Esophagus muscularis mucosa (tissue), 4 donors: ENCODE data around the gene DPYSL4. TPM values are rescaled to one million over a fixed set of nuclear protein-coding genes. Genes with fewer than 3 reads are reported as not detected.

Experiments used
- DNase-seq: peaks from one replicate; pipeline ENCODE4 v3.0.0-alpha.2; 2017; ENCODE audit errors: extremely low spot score
- H3K27ac ChIP-seq, 4 donors: fragments of 200-600 bp; sonication (generic); replicated peaks in 1 of 4; 1 replicate in 3 of 4; 2 replicates in 1 of 4; pipeline ENCODE4 v1.5.1; 2016 to 2019; ENCODE audit warnings: mild to moderate bottlenecking in 1 of 4
- H3K27me3 ChIP-seq, 4 donors: fragments of 200-600 bp; sonication (generic); one replicate each; pipeline versions ENCODE4 v1.5.1 to v1.6.0; 2016 to 2019
- H3K36me3 ChIP-seq, 4 donors: fragments of 200-600 bp; sonication (generic); one replicate each; pipeline ENCODE4 v1.5.1; 2016 to 2019
- H3K4me1 ChIP-seq, 4 donors: fragments of 200-600 bp; sonication (generic); one replicate each; pipeline ENCODE4 v1.5.1; 2016 to 2019
- H3K4me3 ChIP-seq, 4 donors: fragments of 200-600 bp; sonication (generic); 1 replicate in 2 of 4; 2 replicates in 2 of 4; pipeline ENCODE4 v1.5.1; 2016 to 2019; ENCODE audit warnings: mild to moderate bottlenecking in 4 of 4, moderate library complexity in 1 of 4
- H3K9me3 ChIP-seq, 4 donors: fragments of 200-600 bp; sonication (generic); 1 replicate in 3 of 4; 2 replicates in 1 of 4; pipeline ENCODE4 v1.5.1; 2016 to 2019
- EP300 ChIP-seq: sonication (generic); formaldehyde crosslinking; IDR thresholded peaks from one replicate; pipeline ENCODE4 v1.6.1; 2017; ENCODE audit warnings: antibody characterized with exemption
- POLR2A ChIP-seq: fragments of 450-650 bp; IDR thresholded peaks from one replicate; pipeline ENCODE4 v1.6.1; 2017; ENCODE audit warnings: antibody characterized with exemption, moderate library complexity, mild to moderate bottlenecking, low read depth
- POLR2AphosphoS5 ChIP-seq, 2 donors: sonication (generic); formaldehyde crosslinking; IDR thresholded peaks; one replicate each; pipeline ENCODE4 v1.6.1; 2017; ENCODE audit warnings: antibody characterized with exemption in 2 of 2
- whole genome bisulfite sequencing: methylation state at CpG from one replicate; pipeline ENCODE4 v1.1.5; 2018; 5-methylcytosine and 5-hydroxymethylcytosine counted together
- intact Hi-C: fragments of 100-400 bp; cut with DNase I; formaldehyde crosslinking; loops from one replicate; pipeline ENCODE4 v1.15.1; 2023
- total RNA-seq, 4 donors: library from RNA; depleted of rRNA; stranded (reverse); fragments of >200 nt; gene quantifications; one replicate each; pipeline versions ENCODE4 v1.1.0 to v1.2.1, GENCODE V29; 2016
- TF ChIP-seq, protein P1 (sequence below), 3 experiments: fragments of 200-600 bp in 2 of 3; fragments of 450-650 bp in 1 of 3; sonication (generic) in 2 of 3; IDR thresholded peaks; one replicate each; pipeline ENCODE4 v1.5.1; 2017 to 2019; ENCODE audit warnings: antibody characterized with exemption in 3 of 3, mild to moderate bottlenecking in 2 of 3, moderate library complexity in 1 of 3

DPYSL4 gene
- total RNA-seq, 4 donors from 2014 or later, result 0.42 to 4.5 (median 1.9) TPM

GRCh38 chr10:132176623-132177500 lies 9.9 kb upstream of the DPYSL4 start:
- intact Hi-C loops, result no loop called here
- no peak for DNase-seq
- Histone ChIP-seq H3K4me3 (no peak overlapping the region), H3K27ac (no peak overlapping the region), H3K36me3 (no peaks in the 10 kb centered on the region), H3K4me1 (peaks cover 8 to 21% (median 10%) of the 10 kb centered on the region in 4 donors), H3K27me3 (peaks cover 0 to 35% (median 0%) of the 10 kb centered on the region in 4 donors), H3K9me3 (no peaks in the 10 kb centered on the region)
- WGBS, result 73% methylated on average over 19 of the region's 19 CpGs
- TF ChIP-seq, protein P1, sequence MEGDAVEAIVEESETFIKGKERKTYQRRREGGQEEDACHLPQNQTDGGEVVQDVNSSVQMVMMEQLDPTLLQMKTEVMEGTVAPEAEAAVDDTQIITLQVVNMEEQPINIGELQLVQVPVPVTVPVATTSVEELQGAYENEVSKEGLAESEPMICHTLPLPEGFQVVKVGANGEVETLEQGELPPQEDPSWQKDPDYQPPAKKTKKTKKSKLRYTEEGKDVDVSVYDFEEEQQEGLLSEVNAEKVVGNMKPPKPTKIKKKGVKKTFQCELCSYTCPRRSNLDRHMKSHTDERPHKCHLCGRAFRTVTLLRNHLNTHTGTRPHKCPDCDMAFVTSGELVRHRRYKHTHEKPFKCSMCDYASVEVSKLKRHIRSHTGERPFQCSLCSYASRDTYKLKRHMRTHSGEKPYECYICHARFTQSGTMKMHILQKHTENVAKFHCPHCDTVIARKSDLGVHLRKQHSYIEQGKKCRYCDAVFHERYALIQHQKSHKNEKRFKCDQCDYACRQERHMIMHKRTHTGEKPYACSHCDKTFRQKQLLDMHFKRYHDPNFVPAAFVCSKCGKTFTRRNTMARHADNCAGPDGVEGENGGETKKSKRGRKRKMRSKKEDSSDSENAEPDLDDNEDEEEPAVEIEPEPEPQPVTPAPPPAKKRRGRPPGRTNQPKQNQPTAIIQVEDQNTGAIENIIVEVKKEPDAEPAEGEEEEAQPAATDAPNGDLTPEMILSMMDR (IDR thresholded peaks at IDR 0.05), result no peak
- TF ChIP-seq EP300 (no peak), POLR2A (no peak)

DNA sequence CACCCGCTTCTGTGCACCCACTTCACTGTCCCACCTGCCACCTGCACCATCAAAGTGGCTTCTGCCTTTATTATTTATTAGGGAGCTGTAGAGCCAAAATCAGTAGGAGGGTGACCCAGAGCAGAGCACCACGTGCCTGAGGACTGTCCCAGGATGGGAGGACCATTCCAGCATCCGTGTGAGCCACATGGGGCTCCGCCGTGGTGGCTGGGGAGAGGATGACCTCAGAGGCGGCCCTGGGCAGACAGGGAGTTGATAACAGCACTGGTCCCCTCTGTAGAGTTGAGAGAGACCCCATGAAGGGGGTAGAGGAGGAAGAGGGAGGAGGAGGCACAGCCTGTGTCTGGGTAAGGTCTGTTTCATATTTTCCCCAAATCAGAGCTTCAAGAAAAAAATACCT lies 8.7 kb upstream of the DPYSL4 start:
- 73% methylated on average over 6 of the region's 6 CpGs for WGBS
- intact Hi-C loops, result no loop called here
- no peak overlapping the region for H3K27ac ChIP-seq
- peaks cover 0 to 42% (median 0%) of the 10 kb centered on the region in 4 donors for H3K27me3 ChIP-seq
- TF ChIP-seq, protein P1 (IDR thresholded peaks at IDR 0.05), result no peak
- no peak for TF ChIP-seq POLR2AphosphoS5 (IDR thresholded peaks at IDR 0.05)
- DNase-seq, result no peak
- H3K4me3 ChIP-seq, result no peak overlapping the region
- H3K36me3 ChIP-seq, result no peaks in the 10 kb centered on the region
- H3K9me3 ChIP-seq, result no peaks in the 10 kb centered on the region
- peaks cover 8 to 21% (median 10%) of the 10 kb centered on the region in 4 donors for H3K4me1 ChIP-seq

DNA sequence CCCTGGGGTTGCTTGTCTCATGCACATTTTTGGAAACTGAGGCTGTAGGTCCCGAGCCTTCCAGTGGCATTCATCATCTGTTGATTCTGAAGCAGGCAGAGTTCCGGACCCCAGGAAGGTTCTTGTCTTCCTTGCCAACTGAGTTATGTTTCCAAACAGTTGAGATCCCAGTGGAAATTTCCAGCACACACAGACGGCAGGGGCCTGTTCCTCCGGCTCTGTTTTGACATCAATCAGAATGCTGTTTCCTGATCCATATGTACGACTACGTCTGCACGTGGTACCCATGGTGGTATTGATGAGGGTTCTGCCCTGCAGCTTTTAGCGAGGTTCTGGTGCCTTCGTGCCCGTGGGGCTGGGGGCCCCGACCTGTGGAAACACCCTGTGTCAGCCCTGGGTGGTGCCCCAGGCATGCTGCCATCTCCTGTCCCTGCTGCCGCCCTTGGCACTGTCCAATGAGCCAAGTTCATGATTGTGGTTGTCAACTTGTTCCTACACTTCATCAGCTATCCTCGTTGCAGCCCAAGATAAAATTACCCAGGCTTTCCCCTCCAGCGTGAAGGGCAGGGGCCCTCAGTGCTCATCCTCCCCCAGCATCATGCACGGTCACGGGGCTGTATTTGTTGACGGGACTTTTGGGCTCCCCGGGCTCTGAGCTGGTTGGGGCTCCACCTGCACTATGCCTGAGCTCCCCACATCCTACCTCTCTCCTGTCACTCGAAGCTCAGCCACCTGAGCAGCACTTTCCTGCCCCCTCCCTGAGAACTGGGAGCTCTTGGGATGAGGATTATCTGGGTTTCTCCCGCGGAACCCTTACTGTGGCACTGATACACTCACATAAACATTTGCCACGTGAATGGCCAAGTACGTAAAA lies 7.8 kb upstream of the DPYSL4 start:
- Histone ChIP-seq H3K27ac (no peak overlapping the region), H3K36me3 (no peaks in the 10 kb centered on the region), H3K4me1 (peaks cover 8 to 21% (median 10%) of the 10 kb centered on the region in 4 donors), H3K4me3 (no peak overlapping the region), H3K9me3 (no peaks in the 10 kb centered on the region), H3K27me3 (peaks cover 0 to 48% (median 0%) of the 10 kb centered on the region in 4 donors)
- 76% methylated on average over 21 of the region's 23 CpGs for WGBS
- intact Hi-C loops, result no loop called here
- DNase-seq, result no peak
- TF ChIP-seq EP300 (no peak), POLR2A (no peak), POLR2AphosphoS5 (IDR thresholded peaks at IDR 0.05) (no peak)
- TF ChIP-seq, protein P1 (IDR thresholded peaks at IDR 0.05), result no peak

- 80% methylated on average over 13 of the region's 16 CpGs for WGBS
- H3K9me3 ChIP-seq, result no peaks in the 10 kb centered on the region
- TF ChIP-seq EP300 (no peak), POLR2AphosphoS5 (IDR thresholded peaks at IDR 0.05) (no peak)
Observed at GRCh38 chr10:132179551-132180392, 7.0 kb upstream of the DPYSL4 start.

More at GRCh38 chr10:132179551-132180392, 7.0 kb upstream of the DPYSL4 start:
- Histone ChIP-seq H3K27ac (no peak overlapping the region), H3K4me3 (no peak overlapping the region), H3K27me3 (peaks cover 0 to 45% (median 2%) of the 10 kb centered on the region in 4 donors), H3K4me1 (peaks cover 8 to 21% (median 10%) of the 10 kb centered on the region in 4 donors), H3K36me3 (no peaks in the 10 kb centered on the region)
- intact Hi-C loops, result no loop called here
- no peak for DNase-seq
